A673 (cell line): ENCODE data around the gene RSPH9.

ENCODE experiments used
- CTCF ChIP-seq: fragments of 300-800, 200-600 bp; sonication (generic); conservative IDR thresholded peaks from 2 replicates; pipeline ENCODE4 v1.5.1; 2017; ENCODE audit warnings: low read depth, mild to moderate bottlenecking, antibody characterized with exemption, low read length, moderate library complexity, mixed read lengths
- EZH2 ChIP-seq: fragments of 200-600 bp; sonication (generic); IDR thresholded peaks from 2 replicates; pipeline ENCODE4 v1.6.1; 2017; ENCODE audit warnings: borderline replicate concordance, low read depth, mild to moderate bottlenecking, mixed read lengths, antibody characterized with exemption, low read length; ENCODE audit not compliant: poor library complexity, severe bottlenecking

GRCh38 chr6:43717389-43717788 lies 72.6 kb downstream of the RSPH9 start:
- no peak for TF ChIP-seq EZH2
- TF ChIP-seq CTCF = no peak
